HG03060 (cell line): Measurements from ENCODE around the gene CTR9.

Experiments used
- ATAC-seq: cut with Tn5 transposase; IDR thresholded peaks from one replicate; pipeline ENCODE4 v1.9.1; 2021; ENCODE audit warnings: low read depth, moderate number of reproducible peaks; ENCODE audit not compliant: unreplicated experiment

The CTR9 gene

DNA sequence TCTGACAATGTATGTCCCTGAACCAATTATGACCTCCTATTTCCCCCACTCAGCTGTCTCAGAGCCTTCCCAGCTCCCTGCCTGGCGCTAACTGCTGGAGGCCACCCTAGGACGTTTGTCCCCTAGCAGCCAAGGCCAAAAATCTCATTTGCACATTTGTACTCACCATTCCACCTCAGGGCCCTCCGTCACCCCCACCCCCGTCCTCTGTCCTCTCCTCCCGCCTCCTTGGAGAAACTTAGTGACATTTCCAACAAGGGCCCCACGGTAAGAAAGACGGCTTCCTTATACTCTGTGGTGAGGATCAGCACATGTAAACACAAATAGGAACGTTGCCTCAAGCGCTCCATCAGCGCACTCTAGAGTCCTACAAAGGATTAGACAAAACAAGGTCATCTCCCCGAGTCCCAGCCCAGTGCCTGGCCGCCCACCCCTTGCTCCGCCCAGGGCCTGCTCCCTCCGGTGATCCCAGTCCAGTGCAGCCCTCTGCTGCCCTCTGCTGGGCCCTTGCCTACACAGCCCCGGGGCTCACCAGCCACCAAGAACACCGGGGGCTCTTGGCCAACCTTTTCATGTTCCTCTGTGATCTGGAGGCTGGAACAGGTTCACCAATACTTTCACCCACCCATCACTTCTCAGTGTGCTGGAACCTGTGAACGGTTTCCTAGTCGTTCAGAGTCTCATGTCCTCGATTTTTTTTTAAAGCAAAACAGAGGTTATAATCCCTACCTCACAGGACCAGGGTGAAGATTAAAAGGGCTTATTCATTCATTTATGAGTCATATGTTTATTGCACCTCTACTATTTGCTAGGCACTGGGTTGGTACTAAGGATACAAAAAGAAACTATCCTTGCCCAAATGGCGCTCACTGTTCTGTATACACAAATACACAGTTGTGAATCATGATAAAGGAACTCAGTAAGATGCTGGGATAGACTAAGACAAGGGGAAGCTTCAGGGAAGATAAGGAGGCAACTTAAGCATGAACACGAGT lies 15.3 kb upstream of the CTR9 start:
- ATAC-seq, result peak; percentile 88

DNA sequence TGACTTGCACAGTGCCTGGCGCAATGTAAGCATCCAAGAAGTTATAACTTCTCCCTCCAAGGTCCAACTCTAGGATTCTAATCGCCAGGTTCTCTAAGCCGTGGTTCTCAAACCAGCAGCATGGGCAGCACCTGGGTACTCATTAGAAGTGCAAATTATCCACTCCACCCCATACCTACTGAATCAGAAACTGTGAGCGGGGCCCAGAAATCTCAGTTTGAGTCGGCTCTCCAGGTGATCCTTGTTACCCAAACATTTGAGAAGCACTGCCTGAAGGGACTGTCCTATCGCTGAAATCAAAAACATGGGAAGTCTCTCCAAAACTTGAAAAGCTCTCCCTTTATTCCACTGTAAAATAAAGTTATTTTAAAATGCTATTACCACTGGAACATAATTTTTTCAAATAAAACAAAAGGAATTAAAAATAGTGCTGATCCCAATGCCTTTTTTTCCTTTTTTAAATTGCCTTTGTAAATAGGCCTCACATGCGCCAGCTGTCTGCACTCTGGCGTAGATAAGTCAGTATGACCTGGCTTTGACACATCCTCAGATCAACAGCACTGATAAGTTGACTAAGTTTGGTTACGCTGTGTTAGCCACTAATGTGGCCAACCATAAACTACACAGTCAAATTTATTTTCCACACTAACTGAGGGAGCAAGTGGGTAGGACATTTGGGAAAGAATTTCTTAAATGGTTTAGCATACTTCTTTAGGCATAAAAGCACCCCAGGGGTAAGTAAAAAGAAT lies 8.4 kb upstream of the CTR9 start:
- ATAC-seq, result no peak

DNA sequence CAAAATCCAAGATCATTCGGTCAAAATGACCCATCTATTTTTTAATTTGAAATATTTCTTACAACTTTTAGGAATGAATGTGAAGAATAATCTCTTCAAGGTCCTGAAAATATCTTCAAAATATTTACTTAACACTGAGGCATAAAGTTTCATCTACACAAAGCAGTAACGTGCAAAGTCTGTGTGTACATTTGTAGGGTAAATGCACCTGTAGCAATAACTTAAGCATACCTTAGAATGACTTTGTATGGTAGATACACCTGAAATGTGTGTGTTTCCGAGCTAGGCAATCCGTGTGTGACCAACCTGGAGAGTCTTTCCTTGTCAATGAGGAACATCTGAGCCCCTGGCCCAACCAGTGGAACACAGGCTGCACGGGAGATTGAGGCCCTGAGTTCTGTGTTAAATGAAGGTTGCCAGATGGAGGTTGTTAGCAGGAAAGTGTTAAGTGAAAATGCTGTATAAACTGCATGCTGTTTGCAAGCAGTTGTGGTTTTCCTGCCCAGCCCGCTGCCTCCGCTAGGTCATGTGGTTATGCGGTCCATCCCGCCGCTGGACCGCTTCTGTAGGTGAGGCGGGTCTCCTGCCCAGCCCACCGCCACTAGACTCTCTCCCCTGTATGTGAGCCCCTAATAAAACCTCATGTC lies 7.6 kb upstream of the CTR9 start:
- ATAC-seq, result no peak

DNA sequence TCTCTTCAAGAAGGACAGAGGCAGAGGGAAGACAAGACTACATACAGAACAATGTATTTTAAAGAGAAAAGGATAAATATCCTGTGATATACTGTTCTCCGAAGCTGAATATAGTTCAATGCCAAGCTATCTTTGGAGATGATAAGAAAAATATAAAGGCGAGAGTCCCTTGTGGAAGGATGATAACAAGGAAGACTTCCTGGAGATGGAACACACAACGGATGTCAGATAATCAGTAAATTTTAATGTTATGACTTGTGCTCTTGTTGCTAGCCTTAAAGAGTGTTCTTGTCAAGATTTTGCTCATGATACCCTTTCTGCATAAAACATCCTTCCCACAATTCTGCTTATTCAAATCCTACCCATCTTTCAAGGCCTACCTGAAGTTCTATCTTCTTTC lies 6.8 kb upstream of the CTR9 start:
- ATAC-seq, result no peak

DNA sequence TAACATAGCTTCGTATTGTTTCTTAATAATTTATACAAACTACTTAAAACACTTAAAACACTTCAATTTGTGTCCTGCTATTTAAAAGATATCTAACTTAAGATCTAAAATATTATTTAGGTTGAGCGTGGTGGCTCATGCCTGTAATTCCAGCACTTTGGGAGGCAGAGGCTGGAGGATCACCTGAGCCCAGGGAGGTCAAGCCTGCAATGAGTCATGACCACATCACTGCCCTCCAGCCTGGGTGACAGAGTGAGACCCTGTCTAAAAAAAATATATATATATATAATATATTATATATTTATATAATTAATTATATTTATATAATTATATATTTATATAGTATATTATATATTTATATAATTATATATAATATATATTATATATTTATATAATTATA lies 4.2 kb upstream of the CTR9 start:
- ATAC-seq, result no peak

DNA sequence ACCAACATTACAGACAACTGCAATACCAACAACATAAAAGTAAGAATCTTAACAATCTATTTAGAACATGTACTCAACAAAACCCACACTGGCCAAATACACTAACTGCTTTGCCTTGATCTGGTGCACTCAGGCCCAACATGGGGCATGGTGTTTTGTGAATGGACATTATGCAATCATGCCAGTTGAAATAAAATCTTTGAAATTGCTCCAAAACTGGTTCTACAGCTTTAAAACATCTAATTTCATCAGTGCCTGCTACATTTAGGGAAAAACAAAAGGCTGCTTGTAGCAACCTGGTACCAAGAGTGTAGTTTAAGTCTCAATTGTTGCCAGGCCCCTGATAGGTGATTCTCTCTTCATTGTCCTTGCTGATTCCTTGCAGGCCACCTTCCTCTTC lies 3.3 kb upstream of the CTR9 start:
- ATAC-seq, result no peak

DNA sequence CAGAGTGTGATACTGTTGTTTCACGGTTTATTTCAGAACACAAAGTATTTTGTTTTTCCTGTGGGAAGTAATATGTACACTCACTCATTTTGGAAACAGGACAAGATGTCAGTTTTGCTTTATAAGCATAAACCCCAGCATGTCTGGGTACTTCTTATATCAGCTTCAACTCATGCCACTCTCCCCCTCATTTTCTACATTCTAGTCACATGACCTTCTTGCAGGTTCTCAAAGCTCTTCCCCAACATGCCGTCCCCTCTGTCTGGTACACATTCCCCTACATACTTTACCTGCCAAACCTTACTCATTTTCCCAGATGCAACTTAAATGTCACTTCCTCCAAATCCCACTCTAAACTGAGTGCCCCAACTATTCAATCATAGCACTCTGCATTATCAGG lies 1.6 kb upstream of the CTR9 start:
- no peak for ATAC-seq

DNA sequence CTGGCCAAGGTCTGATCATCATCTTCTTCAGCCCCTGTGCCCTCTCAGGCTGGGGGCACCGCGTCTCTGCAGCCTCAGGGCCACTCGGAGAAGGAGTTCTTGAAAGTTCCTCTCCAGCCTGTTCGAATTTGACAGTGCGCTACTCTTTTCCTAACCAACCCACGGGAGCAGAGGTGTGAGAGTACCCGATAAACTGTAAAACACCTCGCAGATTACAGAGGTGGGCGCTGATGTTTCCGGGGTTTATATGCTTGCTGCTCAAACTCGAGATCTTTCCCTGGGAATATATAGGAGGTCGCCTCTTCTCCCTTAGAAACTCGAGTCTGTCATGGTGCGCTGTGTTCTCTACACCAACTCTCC lies 515 bp downstream of the CTR9 start:
- no peak for ATAC-seq

DNA sequence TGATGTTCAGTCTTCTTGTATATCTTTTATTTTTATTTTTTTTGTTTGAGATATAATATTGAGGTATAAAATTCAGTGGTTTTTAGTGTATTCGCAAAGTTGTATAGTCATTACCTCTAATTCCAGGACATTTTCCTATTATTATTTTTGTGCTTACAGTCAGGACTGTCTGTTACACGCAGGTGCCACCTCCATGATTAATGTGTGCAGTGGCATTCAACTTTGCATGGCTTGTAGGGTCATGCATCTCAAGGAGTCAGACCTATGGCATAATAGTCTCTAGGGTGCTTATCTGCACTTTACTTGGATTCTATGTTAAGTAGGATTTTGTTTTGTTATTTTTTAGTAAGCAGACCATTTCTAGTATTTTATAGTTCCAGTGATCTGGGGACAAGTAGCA lies 1.0 kb downstream of the CTR9 start:
- ATAC-seq, result no peak

DNA sequence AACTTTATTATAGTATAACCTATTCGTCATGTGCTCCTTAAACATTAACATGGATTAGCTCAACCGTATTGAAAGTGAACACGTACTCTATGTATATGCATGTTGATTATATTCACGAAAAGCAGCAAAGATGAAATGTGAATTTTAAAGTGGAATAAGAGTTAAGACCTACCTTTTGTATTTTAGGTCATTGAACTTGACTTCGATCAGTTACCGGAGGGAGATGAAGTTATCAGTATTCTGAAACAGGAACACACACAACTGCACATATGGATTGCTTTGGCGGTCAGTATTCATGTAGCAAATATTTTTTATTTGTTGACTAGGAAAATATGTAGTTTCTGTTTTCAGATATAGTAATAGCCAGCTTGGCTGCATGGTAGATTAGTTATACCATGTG lies 1.4 kb downstream of the CTR9 start:
- no peak for ATAC-seq

DNA sequence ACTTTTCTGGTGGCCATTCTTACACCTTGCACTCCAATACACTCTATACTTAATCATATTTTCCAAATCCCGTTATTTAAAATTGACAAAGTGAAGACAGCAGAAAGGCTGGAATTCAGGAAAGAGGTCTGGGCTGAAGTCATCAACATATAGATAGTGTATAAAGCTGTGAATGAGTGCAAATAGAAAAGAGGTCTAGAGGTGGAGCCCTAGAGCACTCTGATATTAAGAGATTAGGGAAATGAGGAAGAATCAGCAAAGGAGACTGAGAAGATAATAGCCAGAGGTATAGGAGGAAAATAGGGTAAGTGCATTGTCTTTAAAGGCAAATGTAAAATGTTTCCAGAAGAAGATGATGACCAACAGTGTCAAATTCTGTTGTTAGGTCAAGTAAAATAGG lies 7.9 kb downstream of the CTR9 start:
- ATAC-seq, result no peak

DNA sequence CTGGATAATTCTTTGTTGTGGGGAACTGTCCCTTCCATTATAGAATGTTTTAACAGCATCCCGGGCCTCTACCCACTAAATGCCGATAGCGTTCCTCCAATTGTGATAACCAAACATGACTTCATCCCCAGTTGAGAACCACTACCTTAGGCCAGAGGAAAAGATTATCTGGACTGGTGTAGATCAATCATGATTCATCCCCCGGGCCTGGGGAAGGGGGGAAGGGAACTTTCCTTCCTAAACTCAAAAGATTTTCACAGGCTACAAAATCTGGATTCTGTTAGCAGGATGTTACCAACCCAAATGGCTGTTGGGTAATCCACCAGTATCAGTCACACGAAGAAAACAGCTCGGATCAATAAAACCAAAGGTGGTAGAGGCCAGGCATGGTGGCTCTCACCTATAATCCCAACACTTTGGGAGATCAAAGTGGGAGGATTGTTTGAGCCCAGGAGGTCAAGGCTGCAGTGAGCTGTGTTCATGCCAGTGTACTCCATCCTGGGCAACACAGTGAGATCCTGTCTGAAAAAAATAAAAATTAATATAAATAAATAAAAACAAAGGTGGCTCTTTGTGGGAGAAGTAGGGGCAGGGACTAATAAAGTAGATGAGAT lies 10.1 kb downstream of the CTR9 start:
- ATAC-seq, result no peak

DNA sequence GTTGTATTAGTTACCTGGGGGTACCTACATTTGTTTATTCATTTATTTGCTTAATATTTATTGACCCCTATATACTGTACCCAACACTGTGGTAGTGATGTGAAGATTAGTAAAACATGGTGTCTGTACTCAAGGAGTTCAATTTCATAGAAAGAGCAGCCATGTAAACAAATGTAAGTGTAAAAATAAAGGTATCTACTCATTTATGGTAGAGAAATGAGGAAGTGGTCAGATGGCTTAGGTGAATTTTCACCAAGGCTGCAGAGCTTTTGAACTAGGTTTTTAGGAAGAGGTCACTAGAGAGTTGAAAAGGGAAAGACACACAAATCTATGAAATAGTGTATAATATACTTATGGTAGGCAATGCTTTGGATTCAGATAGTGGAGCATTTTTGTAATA lies 11.1 kb downstream of the CTR9 start:
- peak; percentile 79 for ATAC-seq

DNA sequence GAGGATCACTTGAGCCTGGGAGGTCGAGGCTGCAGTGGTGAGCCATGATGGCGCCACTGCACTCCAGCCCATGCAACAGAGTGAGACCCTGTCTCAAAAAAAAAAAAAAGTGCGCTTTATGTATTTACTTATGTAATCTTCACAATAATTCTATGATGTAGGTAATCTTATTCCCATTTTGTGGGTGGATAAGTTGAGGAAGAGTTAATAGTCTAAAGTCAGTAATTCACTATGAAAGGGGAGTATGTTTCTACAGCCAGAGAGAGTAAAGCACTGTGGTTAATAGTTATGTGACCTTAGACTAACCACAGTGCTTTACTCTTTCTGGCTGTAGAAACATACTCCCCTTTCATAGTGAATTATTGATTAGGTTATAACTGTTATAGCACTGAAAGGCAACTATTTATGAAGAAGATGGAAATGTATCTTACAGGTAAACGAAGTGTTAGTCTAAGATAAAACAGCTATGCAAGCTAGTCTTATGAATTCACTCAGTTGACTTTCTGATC lies 11.9 kb downstream of the CTR9 start:
- ATAC-seq, result no peak

DNA sequence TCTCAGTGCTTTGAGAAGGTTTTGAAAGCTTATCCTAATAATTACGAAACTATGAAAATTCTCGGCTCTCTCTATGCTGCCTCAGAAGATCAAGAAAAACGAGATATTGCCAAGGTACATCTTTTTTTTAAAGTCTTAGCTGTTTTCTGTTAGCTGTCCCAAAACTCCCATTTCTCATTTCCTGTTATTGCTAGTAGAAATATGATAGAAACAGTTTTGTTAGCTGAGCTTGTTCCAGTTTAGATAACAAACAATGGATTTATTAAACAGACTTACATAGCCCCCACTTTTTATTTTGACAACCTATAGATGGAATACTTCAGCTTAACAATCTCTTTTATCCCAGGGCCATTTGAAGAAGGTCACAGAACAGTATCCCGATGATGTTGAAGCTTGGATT lies 12.7 kb downstream of the CTR9 start:
- ATAC-seq, result no peak

DNA sequence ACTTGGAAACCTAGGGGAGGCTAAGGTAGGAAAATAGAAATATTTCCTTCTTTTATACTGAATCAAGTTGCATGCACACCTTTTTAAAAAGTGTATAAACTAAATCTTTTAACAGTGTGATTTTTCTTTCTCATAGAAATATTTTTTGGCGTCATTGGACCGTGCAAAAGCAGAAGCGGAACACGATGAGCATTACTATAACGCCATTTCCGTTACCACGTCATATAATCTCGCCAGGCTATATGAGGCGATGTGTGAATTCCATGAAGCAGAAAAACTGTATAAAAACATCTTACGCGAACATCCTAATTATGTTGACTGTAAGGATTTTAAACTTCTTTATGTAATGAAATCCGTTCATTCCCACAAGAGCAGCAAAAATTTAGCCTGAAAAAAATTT lies 13.4 kb downstream of the CTR9 start:
- ATAC-seq, result no peak

DNA sequence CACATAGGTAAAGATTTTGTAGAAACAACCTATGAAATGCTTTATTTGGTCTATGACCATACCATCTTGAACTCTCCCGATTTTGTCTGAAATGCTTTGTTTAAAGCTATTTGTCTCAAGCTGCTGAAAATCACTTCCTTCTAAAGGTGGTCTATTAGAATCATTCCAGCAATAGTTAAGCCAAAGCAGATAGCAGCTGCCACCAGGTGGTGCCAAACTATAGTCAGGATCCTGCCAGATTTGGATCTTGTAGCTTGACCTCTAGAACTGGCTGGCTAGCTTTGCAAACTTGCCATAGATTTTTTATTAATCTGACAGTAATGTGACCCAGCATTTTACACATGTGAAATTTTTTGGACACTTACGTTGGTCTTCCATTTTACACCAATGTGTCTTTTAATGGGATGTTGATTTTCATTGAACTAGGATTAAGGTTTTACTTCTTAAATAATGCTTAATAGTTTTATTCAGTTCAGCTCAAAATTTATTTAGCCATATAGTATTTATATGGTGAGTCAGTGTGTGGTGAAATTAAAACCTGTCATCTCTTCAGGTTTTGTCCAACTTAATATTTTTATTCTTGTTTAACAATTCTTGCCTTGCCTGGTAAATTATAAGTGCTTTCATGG lies 19.7 kb downstream of the CTR9 start:
- no peak for ATAC-seq

DNA sequence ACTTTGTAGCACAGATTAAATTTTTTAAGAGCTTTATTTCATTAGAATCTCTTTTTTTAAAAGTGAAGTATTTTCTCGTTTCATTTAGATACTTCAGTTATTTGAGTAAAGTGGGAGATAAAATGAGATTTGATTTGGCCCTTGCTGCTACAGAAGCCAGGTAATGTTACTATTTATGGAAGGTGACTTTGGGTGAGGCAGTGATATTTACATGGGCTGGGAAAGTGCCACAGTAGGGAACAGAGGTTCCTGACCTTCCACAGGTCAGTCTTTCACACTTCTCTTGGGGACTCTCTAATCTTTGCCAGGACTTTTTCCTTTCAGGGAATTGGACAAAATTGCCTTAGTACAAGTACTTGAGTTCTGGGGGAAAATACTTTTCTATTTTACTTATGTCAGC lies 20.4 kb downstream of the CTR9 start:
- ATAC-seq, result no peak

DNA sequence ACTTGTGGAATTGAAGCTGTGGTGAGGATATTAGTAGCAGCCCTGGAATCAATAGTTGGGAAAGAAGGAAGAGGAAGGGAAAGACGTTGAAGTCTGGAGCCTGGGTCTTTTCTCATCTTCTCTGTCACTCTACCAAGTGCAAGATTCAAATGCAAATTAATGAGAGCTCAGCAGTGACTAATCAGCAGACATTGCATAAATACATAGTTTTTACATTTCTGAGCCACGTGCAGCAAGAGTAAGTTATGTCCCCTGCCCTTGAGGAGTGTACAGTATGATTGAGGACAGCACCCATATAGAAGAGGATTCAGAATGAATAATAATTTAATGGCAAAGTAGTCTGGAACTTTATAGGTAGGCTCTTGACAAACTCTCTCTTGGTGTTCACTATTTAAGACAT lies 23.8 kb downstream of the CTR9 start:
- no peak for ATAC-seq

DNA sequence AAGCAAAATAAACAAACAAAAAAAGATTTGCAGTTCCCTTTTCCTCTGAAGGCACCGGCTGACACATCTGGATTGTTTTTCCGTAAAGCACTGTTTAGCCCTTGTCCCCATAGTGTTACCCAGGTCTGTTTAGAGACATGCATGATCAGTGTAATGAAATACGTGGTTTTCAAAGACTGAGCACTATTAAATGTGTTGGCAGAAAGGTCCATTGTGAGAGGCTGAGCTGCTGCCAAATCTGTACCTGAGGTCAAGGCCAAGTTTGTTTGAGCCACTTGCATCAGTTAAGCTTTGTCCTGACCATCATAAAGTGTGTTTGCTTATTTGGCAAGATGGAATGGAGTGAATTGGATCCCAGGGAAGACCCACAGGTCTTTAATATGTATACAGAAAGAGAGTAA lies 26.3 kb downstream of the CTR9 start:
- no peak for ATAC-seq
